Panc1 (cell line): ENCODE measurements around the gene LDHD. TPM values are rescaled to one million over a fixed set of nuclear protein-coding genes. Genes with fewer than 3 reads are reported as not detected.
"Not testable (repeated sequence)": the region's sequence is repeated elsewhere in the genome, so short reads cannot be mapped to it uniquely, and the experiment has no call there.

Experiments
- ATAC-seq: fragments of 200-7000 bp; cut with Tn5 transposase; 2 replicates; pipeline ENCODE4 v1.9.1; 2020; ENCODE audit warnings: mild to moderate bottlenecking, moderate library complexity
- BruUV-seq: library from RNA; stranded (reverse); fragments of 400-500 nt; replicated peaks from 2 replicates; lab custom pipeline; 2021; lab: Mats Ljungman, UMichigan
- CTCF ChIA-PET: fragments of 300-600 bp; sonication (Branson Sonifier 250); formaldehyde crosslinking; loops from one replicate; lab custom pipeline; 2022; ENCODE audit warnings: antibody characterized with exemption; lab: Charles Lee
- POLR2A ChIA-PET: fragments of 300-600 bp; sonication (Branson Sonifier 250); formaldehyde crosslinking; loops from one replicate; lab custom pipeline; 2022; ENCODE audit warnings: antibody characterized with exemption; lab: Charles Lee
- DNase-seq: peaks from one replicate; pipeline ENCODE4 v3.0.0-alpha.2; 2010; ENCODE audit warnings: low read depth, low spot score
- H3K27ac ChIP-seq: 2 replicates; pipeline ENCODE4 v1.5.1; 2011; ENCODE audit warnings: mild to moderate bottlenecking, low read length, inconsistent platforms
- H3K27me3 ChIP-seq: fragments of 200-500 bp; sonication (Bioruptor generic); 2 replicates; pipeline ENCODE4 v1.6.0; 2014; ENCODE audit warnings: low read length, inconsistent platforms; ENCODE audit not compliant: control insufficient read depth, insufficient read depth
- H3K36me3 ChIP-seq: fragments of 200-500 bp; sonication (Bioruptor generic); 2 replicates; pipeline ENCODE4 v1.5.1; 2014; ENCODE audit warnings: inconsistent platforms, mild to moderate bottlenecking, low read length, moderate library complexity; ENCODE audit not compliant: control insufficient read depth, insufficient read depth
- H3K4me1 ChIP-seq: 2 replicates; pipeline ENCODE4 v1.5.1; 2011; ENCODE audit warnings: inconsistent platforms, mild to moderate bottlenecking, low read length, moderate library complexity; ENCODE audit not compliant: control insufficient read depth, insufficient read depth
- H3K4me3 ChIP-seq, 2 experiments: 2 replicates each; pipeline ENCODE4 v1.5.1; 2011 to 2012; ENCODE audit warnings: low read depth in 2 of 2, low read length in 2 of 2, mild to moderate bottlenecking in 2 of 2, inconsistent platforms in 1 of 2, moderate library complexity in 1 of 2
- H3K9me3 ChIP-seq: fragments of 200-500 bp; sonication (Bioruptor generic); 2 replicates; pipeline ENCODE4 v1.5.1; 2014; ENCODE audit warnings: low read depth, mild to moderate bottlenecking, inconsistent platforms, low read length, moderate library complexity; ENCODE audit not compliant: control insufficient read depth, insufficient read depth
- POLR2AphosphoS5 ChIP-seq: IDR thresholded peaks from 2 replicates; pipeline ENCODE4 v1.6.1; 2012; ENCODE audit warnings: mild to moderate bottlenecking, low read depth, low read length, moderate library complexity
- SIN3A ChIP-seq: IDR thresholded peaks from 2 replicates; pipeline ENCODE4 v1.6.1; 2012; ENCODE audit warnings: low read depth, mild to moderate bottlenecking, low read length, moderate library complexity, borderline replicate concordance; ENCODE audit not compliant: insufficient read depth
- TCF7L2 ChIP-seq: IDR thresholded peaks from 2 replicates; pipeline ENCODE4 v1.6.1; 2011; ENCODE audit warnings: mild to moderate bottlenecking, low read depth, low read length, inconsistent platforms
- in situ Hi-C: cut with HindIII; loops from 2 replicates; pipeline ENCODE4 v1.10.0; 2016; ENCODE audit warnings: low sequenced_read_pairs, low pct_unique_long_range_greater_than_20kb
- intact Hi-C: fragments of 100-400 bp; cut with micrococcal nuclease; formaldehyde crosslinking; loops from one replicate; pipeline ENCODE4 v1.10.0; 2022; ENCODE audit not compliant: unreplicated experiment
- total RNA-seq: library from RNA; stranded (reverse); gene quantifications from one replicate; pipeline ENCODE4 v1.2.1, GENCODE V29; 2021; ENCODE audit not compliant: unreplicated experiment
- TF ChIP-seq, protein P1 (sequence below), 2 experiments: IDR thresholded peaks; 2 replicates each; pipeline ENCODE4 v1.6.1; 2011 to 2012; ENCODE audit warnings: low read depth in 2 of 2, control low read depth in 1 of 2, low read length in 1 of 2, mild to moderate bottlenecking in 1 of 2, moderate library complexity in 1 of 2; ENCODE audit not compliant: insufficient read depth in 1 of 2
- TF ChIP-seq, protein P2 (sequence below): fragments of 450-650 bp; IDR thresholded peaks from 2 replicates; pipeline ENCODE4 v1.5.1; 2017; ENCODE audit warnings: mild to moderate bottlenecking

LDHD gene
- total RNA-seq, 1 experiment from 2014 or later, result 3.1 TPM

DNA sequence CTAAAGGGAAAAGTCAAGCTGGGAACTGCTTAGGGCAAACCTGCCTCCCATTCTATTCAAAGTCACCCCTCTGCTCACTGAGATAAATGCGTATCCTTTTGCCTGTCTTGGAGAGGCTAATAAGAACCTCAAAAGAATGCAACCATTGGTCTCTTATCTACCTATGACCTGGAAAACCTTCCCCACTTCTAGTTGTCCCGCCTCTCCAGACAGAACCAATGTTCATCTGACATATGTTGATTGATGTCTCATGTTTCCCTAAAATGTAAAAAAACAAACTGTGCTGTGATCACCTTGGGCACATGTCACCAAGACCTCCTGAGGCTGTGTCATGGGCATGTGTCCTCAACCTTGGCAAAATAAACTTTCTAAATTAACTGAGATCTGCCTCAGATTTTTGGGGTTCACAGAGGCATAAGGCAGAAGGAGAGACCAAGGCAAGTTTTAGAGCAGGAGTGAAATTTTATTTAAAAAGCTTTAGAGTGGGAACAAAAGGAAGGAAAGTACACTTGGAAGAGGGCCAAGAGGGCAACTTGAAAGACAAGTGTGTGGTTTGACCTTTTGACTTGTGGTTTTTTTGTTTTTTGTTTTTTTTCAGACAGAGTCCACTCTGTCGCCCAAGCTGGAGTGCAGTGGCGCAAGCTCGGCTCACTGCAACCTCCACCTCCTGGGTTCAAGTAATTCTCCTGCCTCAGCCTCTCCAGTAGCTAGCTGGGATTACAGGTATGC, 13.0 kb upstream of the LDHD start:
- DNase-seq, H3K9me3 ChIP-seq, H3K4me1 ChIP-seq, H3K27ac ChIP-seq, H3K4me3 ChIP-seq, H3K36me3 ChIP-seq, intact Hi-C loops, in situ Hi-C loops, H3K27me3 ChIP-seq, ATAC-seq, BruUV-seq: not testable (repeated sequence)
- CTCF ChIA-PET, result interaction anchor here (0.6 kb wide), 1 partner anchor 267 kb away, joined by 4 read pairs; no protein-coding TSS in a partner anchor
- POLR2A ChIA-PET, result interaction anchor here (0.7 kb wide), 1 partner anchor 28 kb away, joined by 6 read pairs; no protein-coding TSS in a partner anchor

DNA sequence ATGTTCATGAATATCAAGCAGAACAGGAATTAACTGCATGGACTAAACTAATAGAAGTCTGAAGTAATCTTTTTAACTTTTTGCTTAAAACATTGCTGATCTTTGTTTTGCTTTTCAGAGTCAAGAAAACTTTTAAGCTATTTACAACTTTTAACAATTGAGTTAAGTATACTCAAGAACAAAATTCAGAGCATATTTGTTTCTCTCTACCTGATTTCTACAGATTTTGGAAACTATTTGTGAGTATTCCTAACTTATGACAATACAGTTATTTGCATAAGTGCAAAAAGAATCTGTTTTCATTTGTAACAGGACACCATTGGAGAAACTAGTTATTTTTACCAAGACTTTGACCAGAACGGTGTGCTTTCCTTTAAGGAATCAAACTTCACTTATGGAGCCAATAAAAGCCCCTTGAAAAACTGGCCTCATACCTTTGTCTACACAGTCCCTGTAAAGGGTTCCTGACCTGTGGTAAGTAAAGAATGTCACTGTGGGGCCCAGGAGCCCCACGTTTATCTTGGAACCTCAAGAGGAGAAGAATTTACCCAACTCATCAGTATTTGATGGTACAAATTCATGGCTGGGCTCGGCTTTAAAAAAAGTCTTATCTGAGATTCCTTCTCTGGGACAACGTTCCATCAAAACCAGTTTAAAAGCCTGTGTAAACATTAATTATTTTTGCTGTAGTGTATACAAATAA, 11.3 kb upstream of the LDHD start:
- TF ChIP-seq TCF7L2 (no peak), POLR2AphosphoS5 (no peak), SIN3A (no peak)
- TF ChIP-seq, protein P1, sequence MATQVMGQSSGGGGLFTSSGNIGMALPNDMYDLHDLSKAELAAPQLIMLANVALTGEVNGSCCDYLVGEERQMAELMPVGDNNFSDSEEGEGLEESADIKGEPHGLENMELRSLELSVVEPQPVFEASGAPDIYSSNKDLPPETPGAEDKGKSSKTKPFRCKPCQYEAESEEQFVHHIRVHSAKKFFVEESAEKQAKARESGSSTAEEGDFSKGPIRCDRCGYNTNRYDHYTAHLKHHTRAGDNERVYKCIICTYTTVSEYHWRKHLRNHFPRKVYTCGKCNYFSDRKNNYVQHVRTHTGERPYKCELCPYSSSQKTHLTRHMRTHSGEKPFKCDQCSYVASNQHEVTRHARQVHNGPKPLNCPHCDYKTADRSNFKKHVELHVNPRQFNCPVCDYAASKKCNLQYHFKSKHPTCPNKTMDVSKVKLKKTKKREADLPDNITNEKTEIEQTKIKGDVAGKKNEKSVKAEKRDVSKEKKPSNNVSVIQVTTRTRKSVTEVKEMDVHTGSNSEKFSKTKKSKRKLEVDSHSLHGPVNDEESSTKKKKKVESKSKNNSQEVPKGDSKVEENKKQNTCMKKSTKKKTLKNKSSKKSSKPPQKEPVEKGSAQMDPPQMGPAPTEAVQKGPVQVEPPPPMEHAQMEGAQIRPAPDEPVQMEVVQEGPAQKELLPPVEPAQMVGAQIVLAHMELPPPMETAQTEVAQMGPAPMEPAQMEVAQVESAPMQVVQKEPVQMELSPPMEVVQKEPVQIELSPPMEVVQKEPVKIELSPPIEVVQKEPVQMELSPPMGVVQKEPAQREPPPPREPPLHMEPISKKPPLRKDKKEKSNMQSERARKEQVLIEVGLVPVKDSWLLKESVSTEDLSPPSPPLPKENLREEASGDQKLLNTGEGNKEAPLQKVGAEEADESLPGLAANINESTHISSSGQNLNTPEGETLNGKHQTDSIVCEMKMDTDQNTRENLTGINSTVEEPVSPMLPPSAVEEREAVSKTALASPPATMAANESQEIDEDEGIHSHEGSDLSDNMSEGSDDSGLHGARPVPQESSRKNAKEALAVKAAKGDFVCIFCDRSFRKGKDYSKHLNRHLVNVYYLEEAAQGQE (IDR thresholded peaks at IDR 0.05; ENCODE audit: insufficient read depth in 1 of 2, low read depth in 2 of 2, low read length in 1 of 2), result no peak
- TF ChIP-seq, protein P2, sequence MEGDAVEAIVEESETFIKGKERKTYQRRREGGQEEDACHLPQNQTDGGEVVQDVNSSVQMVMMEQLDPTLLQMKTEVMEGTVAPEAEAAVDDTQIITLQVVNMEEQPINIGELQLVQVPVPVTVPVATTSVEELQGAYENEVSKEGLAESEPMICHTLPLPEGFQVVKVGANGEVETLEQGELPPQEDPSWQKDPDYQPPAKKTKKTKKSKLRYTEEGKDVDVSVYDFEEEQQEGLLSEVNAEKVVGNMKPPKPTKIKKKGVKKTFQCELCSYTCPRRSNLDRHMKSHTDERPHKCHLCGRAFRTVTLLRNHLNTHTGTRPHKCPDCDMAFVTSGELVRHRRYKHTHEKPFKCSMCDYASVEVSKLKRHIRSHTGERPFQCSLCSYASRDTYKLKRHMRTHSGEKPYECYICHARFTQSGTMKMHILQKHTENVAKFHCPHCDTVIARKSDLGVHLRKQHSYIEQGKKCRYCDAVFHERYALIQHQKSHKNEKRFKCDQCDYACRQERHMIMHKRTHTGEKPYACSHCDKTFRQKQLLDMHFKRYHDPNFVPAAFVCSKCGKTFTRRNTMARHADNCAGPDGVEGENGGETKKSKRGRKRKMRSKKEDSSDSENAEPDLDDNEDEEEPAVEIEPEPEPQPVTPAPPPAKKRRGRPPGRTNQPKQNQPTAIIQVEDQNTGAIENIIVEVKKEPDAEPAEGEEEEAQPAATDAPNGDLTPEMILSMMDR, result no peak
- H3K27ac ChIP-seq, result no peak overlapping the region
- DNase-seq, result no peak
- intact Hi-C loops (no loop called here), in situ Hi-C loops (no loop called here)
- no peaks in the 10 kb centered on the region for H3K9me3 ChIP-seq
- no peaks in the 10 kb centered on the region for H3K36me3 ChIP-seq
- H3K27me3 ChIP-seq, result no peaks in the 10 kb centered on the region
- ChIA-PET POLR2A (no interaction called here), CTCF (no interaction called here)
- H3K4me3 ChIP-seq, result no peak overlapping the region
- no peak for ATAC-seq
- no peaks in the 10 kb centered on the region for H3K4me1 ChIP-seq
- BruUV-seq, result no TSS peak

DNA sequence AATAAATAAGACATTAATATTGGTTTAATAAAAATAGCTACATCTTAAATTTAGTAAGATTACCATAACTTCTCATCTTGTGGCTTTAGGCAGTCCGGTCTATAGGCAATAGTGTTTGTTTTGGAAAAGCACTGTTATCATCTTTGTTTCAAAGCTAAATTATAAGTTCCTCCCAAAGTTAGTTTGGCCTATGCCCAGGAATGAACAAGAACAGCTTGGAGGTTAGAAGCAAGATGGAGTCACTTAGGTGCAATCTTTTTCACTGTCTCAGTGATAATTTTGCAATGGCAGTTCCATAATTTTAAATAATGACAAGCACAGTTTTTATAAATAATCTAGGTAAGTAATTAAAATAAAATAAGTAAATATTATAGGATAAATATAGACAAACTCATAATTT, 6.0 kb upstream of the LDHD start:
- Histone ChIP-seq H3K27me3 (no peaks in the 10 kb centered on the region), H3K4me1 (no peaks in the 10 kb centered on the region), H3K27ac (no peak overlapping the region), H3K36me3 (no peaks in the 10 kb centered on the region), H3K4me3 (no peak overlapping the region), H3K9me3 (peaks cover 4% of the 10 kb centered on the region; the same call in 1 of the 2 replicates)
- DNase-seq (no peak), ATAC-seq (no peak)
- TF ChIP-seq, protein P1 (IDR thresholded peaks at IDR 0.05; ENCODE audit: insufficient read depth in 1 of 2, low read depth in 2 of 2, low read length in 1 of 2), result no peak
- TF ChIP-seq SIN3A (no peak), TCF7L2 (no peak), POLR2AphosphoS5 (no peak)
- TF ChIP-seq, protein P2, result no peak
- no TSS peak for BruUV-seq
- in situ Hi-C loops (no loop called here), intact Hi-C loops (no loop called here)
- ChIA-PET POLR2A (no interaction called here), CTCF (no interaction called here)
